Fibroblast of skin of left quadriceps (primary cell): Measurements from ENCODE around the gene SERPINA3.

Source experiments
- DNase-seq, 2 experiments: peaks; one replicate each; pipeline ENCODE4 v3.0.0-alpha.2; 2013; ENCODE audit warnings: low read depth in 2 of 2

SERPINA3 gene

DNA sequence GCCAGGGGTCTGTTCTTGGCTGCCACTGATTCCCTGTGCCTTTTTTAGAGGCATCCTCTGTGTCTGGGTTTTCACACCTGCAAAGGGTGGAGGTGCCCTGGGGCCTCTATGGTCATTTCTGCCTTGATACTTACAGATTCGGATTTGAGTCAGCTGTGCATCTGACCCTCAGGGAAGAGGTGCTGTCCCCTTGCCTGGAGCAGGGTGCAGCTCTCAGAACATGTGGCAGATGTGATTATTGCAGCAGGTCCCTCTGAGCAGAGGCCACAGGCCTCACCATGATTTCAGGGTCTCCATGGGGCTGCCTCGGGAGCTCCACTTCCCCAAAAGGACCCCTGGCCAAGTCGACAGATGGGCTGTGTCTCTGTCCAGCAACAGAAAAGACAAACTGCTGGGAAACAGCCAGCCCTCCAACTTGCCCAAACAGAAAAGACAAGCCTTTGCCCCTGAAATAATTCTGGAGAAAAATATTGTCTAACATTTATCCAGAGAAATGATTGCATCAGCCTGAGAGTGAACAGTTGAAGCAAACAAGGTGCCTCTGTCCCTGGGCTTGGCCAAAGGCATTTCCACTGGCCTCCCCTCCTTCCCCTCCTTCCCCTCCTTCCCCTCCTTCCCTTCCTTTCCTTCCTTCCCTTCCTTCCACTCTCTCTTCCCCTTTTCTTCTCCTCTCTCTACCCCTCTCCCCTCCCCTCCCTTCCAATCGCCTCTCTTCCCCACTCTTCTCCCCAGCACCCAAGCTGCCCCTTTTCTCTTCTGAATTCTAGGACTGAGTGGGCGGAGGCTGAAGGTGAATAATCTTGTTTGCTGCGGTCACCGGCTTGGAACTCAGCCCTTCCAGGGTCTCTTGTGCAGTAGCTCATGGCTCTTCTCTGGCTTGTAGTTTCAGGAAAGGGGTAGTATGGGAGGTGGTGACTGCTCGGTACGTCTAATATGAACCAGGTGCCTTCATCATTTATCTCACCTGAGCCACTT, 676 bp downstream of the SERPINA3 start:
- DNase-seq = no peak

DNA sequence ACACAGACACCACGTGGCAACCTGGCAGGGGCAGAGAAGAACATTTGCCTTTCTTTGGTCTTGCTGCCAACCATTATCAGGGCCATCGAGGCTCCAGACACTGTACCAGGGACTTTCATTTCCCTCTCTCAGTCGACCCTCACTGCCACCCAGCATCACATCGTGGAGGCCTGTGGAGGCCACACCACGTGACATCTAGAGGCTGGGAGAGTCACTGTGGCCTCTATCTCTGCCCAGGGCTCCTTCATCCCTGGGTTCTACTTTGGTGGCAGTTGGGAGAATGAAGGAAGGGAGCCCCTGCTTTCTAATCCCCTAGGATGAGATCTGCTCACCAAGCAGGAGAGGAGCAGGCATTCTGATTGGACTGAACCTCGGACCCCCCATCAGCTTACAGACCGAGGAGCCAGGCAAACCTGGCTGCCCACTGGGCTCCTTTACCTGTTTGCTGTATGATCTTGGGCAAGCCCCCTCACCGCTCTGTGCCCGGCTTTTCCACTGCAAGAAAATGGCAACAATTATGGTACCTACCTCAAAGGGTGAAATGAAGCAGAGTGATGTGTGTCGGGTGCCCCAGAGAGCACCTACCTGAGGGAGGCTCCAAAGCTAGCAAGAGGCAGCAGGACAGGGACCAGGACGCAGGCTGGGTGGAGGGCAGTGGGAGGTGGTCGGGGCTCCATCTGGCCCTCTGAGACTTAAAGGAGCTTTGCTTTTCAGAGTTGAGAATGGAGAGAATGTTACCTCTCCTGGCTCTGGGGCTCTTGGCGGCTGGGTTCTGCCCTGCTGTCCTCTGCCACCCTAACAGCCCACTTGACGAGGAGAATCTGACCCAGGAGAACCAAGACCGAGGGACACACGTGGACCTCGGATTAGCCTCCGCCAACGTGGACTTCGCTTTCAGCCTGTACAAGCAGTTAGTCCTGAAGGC, 1.8 kb downstream of the SERPINA3 start:
- no peak for DNase-seq

DNA sequence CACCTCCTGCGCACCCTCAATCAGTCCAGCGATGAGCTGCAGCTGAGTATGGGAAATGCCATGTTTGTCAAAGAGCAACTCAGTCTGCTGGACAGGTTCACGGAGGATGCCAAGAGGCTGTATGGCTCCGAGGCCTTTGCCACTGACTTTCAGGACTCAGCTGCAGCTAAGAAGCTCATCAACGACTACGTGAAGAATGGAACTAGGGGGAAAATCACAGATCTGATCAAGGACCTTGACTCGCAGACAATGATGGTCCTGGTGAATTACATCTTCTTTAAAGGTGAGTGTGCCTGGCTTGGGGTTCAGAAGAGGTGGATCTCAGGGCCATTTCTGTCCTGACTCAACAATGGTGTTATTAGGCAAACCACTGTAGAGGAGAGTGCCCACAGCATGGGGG, 2.6 kb downstream of the SERPINA3 start:
- no peak for DNase-seq

DNA sequence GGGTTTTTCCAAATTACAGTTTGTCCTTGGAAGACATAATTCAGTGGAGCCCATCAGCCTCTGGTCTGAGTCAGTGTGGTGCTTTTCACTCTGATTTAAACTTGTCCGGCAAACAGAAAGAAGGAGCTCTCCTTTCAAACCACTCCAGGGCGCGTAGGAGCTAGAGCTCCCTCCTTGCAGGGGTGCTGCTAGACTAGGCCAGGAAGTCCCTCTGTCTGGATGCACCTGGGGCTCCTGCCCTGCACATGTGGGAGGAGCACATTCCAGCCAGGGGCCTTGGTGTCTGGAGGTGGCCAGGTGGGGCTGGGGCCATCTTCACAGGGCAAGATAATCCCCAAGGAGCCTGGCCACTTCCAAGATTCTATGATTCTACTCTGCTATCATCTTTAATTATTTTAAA, 3.1 kb downstream of the SERPINA3 start:
- no peak for DNase-seq

DNA sequence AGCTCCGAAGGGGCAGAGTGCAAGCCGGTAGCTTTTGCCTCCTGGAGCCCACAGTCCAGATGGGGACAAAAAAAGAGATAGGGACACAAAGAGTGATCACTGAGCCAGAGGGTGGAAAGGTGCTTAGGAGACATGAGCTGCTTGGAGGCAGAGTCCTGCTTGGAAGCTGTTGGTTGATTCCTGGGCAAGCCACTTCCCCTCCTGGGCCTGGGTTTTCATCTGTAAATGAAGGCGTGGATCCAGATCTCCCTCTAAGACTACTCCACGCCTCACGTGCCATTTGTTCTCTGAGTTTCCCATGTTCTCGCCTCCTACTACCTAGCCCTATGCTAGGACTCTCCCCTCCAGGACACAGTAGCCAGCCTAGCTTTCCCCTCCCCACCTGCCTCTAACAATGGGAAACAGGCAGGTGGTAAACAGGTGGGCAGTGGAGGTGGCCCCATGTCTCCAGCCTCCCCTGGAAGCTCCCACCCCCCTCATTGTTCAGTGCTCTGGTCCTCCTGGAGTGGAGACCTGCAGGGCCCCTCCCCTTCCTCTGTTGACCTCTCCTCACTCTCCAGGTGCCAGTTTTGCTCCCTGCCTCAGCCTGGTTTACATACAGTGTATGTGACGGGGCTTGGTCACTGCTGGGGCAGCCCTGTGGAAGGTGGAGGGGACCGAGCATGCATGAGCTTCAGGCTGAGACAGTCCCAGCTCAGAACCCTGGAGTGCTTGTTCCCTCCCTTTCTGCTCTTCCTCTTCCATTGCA, 3.8 kb downstream of the SERPINA3 start:
- no peak for DNase-seq

DNA sequence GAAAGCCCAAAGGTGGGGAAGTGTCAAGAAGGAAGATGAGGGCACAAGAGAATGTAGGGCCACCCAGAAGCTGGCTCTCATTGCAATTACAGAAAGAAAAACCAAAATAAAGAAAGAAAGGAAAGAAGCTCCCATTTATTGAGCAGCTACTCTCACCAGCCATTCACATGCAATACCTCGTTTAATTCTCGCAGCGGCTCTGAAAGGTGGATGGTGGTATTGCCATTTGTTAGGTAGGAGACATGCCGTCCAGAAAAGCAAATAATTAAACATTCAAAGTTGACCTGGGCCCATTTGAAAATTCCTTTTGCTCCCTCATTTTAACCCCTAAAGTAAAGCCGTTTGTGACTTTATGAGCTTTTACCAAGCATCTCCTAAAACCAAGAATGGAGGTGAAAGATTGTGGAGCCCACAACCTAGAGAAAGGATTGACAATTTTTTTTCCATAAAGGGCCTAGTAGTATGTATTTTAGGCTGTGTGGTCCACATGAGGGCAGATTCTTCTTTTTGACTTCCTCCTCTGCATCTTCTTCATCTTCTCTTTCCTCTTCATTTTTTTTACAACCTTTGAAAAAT, 5.3 kb downstream of the SERPINA3 start:
- no peak for DNase-seq

DNA sequence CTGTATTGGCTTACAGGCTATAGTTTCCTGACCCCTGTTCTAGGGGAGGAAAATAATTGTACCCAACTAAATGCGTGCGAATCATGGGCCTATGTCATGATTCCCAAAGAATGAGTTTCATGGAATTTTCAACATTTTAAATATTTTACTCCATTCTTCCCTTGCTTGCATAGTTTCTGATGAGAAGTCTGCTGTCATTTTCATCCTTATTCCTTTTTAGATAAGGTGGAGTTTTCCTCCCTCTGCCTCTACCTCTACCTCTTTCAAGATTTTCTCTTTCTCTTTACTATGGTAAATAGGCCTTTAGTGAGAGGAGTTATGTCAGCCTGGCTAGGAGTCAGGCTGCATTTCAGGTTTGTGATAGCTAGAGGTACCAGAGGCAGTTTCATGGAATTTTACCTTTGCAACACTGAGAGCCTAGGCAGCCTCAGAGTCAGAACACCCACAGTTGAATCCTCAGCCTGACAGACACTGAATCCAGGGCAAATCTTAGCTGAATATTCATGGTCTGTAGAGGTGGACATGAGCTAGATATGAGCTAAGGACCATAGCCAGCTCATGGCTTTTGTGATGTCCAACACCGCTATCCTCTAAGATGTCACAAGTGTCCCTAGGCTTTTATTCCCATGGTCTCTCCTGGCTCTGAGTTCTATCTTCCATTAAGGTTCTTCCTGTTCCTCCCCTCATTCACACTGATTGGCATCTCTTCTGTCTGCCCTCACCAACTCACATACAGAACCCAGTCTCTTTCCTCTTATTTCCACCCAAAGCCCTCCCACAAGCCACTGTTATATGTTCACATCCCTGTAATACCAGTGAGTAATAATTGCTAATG, 6.0 kb downstream of the SERPINA3 start:
- no peak for DNase-seq

DNA sequence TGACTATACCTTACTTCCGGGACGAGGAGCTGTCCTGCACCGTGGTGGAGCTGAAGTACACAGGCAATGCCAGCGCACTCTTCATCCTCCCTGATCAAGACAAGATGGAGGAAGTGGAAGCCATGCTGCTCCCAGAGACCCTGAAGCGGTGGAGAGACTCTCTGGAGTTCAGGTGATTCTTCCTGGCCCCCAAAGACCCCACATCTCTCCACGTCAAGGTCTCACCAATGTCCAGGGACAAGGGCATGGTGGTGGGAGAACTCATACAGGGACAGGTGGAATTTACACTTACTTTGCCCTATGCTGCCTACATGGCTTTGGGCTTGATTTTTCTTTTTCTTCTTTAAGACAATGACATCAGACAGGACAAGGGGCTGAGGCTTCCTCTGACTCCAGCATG, 7.1 kb downstream of the SERPINA3 start:
- DNase-seq = no peak

DNA sequence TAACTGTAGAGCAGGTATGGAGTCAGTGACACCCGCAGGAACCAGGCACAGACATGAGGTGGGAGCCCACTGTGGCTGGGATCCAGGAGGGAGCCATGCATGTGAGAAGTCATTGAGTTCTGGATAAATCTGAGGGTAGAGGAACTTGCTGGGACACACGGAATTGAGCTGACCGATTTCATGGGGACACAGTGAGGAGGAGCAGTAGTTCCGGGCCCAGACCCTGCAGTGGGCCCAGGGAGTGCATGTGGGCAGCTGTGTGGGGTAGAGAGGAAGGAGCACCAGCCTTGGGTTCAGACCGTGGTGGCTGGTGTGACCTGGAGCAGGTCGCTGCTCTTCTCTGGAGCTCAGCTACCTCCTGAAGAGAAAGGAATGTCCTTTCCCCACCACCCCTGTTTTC, 8.4 kb downstream of the SERPINA3 start:
- no peak for DNase-seq

DNA sequence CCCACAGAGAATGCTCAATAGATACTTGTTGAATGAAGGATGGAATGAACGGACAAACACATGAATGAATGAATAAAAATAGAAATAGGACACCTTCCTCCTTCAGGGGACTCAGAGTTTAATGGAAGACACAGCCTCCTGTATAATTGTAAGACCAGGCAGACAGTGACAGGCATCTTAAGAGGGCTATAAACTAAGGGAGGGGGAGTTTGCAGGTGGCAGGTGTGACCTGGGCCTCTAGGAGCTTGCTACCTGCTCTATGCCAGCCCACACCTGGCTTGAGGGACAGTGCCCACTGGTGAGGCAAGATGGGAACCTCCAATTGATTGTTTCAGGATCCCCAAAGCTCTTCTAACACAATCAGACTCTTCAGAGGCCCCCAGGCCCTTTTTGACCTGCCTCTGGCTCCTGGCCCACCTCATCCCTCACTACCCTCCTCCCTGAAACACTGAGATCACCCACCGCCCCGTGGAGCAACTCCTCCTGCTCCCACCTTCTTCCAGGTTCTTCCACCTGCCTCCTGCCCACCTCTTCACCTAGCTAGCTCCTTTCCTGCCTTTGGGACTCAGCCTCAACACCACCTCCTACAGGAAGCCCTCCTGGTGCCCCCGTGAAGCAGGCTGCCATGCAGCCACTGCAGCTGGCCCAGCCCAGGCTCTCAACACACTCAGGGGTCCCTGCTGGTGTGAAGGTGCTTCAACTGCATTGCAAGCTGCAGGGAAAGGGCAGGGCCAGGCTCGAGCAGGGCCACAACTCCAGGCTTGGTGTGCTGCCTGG, 9.4 kb downstream of the SERPINA3 start:
- DNase-seq = no peak

DNA sequence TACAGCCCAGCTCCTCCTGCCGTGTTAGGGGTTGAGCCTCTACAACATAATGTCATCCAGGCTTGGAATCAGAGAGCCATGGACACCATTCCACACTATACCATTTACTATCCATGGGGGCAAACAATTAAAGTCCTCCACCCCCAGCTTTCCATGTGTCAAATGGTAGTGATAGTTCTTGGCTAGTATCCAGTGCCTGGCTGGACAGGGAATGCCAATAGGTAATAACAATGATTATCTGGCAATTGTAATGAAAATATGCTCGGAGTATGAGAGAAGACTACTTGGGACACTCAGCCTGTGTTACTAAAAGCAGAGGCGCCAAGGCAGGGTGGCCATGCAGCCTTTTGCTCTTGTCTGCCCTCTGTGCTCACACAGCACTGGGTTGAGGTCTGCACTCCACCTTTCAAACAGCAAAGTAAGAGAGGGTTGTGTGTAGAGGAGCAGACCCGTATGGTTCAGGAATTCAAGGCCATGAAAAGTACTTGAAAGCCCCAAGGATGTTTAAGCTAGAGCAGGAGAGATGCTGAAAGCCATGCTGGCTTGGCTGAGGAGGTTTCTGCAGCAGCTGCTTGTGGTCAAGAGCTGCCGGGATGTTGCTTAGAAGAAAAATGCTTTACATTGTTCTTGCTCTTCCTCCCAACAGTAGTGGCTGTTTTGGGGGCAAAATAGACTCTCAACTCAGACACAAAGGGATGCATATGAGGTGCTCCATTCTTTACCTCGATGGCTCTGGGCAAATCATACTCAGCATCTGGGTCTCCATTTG, 10.6 kb downstream of the SERPINA3 start:
- no peak for DNase-seq

DNA sequence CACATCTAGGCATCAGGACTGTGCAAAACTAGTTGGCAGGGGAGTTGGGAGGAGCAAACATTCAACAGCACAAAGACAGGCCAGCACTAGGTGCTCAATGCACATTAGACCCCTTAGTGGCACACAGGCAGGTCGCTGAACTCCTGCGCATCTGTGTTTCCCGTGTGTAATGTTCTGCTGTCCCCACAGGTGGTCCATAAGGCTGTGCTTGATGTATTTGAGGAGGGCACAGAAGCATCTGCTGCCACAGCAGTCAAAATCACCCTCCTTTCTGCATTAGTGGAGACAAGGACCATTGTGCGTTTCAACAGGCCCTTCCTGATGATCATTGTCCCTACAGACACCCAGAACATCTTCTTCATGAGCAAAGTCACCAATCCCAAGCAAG, 11.2 kb downstream of the SERPINA3 start:
- DNase-seq = no peak

DNA sequence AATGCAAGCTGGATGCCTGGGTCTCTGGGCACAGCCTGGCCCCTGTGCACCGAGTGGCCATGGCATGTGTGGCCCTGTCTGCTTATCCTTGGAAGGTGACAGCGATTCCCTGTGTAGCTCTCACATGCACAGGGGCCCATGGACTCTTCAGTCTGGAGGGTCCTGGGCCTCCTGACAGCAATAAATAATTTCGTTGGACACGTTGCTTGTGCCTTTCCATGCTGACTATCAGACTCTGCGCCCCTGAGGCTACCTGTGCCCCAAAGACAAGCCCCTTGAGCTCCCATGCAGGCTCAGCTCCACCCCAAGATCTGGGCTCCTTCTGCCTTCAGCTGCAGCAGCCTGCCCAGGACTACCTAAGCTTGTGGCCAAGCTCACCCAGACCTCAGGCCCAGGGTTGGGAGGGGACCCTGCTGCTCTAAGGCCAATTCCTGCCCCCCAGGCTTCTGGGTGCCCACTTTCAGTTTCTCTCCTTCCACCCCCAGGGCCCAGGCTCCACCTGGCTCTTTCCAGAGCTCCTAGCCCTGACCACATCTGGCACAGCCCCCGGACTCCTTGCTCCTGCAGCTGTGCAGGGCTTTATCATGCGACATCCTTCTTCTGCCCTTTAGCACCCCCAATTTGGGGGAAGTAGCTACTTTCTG, 11.8 kb downstream of the SERPINA3 start:
- no peak for DNase-seq

DNA sequence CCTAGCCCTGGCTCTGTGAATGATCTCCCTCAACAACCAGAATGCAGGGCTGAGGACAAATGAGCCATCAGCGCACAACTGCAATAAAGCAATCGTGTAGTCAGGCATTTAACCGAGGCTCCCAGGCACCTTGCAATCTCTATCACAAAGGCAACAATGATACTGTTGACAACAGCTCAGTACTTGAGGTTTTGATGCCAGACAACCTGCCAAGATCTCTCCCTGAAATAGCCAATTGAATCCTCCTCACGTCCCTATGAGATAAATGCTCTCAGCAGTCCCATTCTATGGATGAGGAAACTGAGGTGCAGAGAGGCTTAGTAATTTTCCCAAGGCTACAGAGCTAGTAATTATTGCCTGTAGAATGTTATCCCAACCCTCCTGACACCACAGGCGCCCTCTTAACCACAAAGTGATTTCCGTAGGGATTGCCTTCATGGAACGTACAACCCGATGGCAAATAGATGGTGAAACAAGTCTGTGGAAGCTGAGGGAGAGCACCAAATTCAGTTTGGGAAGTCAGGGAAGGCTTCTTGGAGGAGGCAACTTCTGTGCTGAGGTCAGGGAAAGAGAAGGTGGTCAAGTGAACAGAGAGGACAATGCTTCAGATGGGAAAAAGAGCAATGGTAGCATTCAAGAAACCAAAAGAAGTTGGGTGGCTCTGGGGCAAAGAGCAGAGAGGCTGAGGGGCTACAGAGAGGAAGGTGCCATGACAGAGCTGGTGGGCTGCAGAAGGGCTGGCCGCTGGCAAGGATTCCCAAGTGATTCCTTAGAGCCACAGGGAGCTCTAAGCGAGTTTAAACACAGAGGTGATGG, 12.6 kb downstream of the SERPINA3 start:
- DNase-seq = no peak

DNA sequence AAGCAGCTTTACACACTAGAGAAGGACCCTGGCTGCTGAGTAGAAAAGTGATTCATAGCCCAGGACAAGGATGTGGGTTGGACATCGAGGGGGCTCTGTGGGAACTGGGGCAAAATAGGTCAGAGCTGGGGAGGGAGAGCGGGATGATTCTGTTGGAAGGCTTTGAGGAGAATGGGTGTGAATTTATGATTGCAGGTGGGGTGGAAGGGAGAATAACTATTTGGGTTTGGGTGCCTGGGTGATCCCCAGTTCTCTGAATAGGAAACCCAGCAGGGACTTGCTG, 13.1 kb downstream of the SERPINA3 start:
- no peak for DNase-seq

DNA sequence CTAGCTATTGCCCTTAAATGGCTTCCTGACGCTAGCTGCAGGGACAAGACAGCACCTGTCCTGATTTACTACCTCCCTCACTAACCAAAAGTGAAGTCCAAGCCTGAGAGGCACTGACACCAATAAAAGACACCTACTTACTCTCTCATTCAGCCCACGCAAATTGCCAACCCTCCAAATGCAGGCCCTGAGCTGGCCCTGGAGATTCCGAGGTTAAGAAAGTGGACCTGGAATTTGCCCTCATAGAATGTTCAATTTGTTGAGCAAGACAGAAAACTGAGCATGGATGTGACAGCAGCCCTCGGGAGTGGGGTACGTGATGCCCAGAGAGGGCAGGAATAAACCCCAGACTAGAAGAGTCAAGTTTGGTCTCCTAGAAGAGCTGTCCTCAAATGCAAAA, 16.4 kb downstream of the SERPINA3 start:
- DNase-seq = no peak

DNA sequence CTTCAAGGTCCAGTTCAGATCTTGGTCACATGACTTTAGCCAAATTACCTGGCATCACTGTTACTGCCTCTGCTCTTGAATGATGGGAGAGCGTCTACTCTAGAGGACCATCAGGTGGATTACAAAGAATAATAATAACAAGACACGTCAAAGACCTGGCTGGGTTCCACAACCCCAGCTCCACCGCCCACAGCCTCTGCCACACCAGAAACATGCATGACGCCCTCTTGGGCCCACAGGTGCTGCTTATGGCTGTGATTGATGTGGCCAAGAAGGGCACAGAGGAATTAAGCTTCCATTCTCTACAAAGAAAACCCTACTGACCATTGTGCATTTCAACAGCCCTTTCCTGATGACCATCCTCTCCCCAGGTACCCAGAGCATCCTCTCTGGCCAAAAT, 18.2 kb downstream of the SERPINA3 start:
- no peak for DNase-seq

DNA sequence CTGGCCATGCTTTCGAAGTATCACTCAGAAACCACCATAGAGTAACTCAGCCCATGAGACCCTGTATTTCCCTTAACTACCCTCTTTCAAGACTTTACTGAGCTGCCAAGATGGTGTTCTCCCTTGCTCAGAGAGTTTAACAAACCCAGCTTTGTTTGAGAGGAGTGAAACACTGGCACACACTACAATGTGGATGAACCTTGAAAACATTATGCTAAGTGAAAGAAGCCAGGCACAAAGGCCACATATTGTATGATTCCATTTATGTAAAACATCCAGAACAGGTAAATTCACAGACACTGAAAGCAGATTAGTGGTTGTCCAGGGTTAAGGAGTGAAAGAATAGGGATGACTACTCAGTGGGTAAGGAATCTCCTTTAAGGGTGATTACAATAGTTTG, 18.9 kb downstream of the SERPINA3 start:
- no peak for DNase-seq
